ENCODE measurements around the gene APH1A.
"Not testable (repeated sequence)": the region's sequence is repeated elsewhere in the genome, so short reads cannot be mapped to it uniquely, and the experiment has no call there.

Gene APH1A

DNA sequence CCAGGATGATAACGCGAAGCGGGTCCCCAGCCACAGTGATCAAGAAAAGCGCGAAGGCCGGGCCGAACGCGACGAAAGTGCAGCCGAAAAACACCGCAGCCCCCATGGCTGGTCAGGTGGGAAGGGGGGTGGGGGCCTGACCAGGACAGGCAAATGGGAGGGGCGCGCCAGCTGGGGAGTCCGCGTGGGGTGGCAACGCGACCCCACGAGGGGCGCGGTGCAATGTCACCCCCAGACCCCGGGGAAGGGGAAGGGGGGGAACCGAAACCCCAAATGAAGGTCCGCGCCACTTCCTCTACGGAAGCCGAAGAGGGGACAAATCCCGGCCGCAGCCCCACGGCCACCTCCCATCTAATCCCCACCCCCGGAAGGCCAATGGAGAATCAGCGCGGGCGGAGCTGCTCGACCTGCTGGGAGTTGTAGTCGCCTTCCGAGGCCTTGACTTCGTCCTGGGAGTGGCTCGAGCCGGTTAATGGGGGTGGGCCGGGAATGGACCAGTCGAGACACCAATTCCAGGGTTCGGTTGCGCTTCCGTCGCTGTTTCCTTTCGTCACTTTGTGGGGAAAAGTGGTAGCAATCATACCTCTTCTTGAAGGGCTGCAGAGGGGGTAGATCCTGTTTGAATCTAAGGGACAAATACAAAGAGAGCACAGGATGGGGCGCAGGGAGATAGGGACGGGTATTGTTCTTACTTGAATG is at the start of gene APH1A:
APH1A (minus strand) TSS at position 312 of the 699 bp plus-strand sequence; CDS start at position 106, 206 bp downstream.
- peak; percentile 97 for DNase-seq (ENCODE audit: low read depth)

- not testable (repeated sequence) for DNase-seq (ENCODE audit: low read depth)
Observed at GRCh38 chr1:150314691-150315090, 45.9 kb upstream of the APH1A start.

DNA sequence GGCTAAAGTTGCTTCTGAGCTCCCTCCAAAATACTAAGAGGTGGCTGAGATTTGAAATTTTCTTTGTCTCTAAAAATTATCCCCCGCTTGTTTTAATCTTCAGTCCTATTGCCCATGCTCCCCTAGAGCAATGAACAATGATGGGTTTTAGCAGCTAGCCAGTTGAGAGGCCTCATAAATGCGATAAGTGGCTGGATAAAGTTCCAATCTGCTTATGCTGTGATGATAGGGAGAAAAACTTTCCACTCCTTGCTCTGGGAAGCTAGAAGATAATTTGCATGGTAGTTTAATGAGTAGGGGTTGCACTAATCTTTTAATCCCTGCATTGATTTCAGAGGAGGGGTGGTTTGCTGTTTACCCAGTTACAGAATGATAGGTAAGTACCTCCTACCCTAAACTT is 42.9 kb upstream of the APH1A start:
- no peak for DNase-seq (ENCODE audit: low read depth)

GRCh38 chr1:150309758-150310508 is 41.1 kb upstream of the APH1A start:
- DNase-seq (ENCODE audit: low read depth) = no peak

GRCh38 chr1:150308585-150308984 is 39.8 kb upstream of the APH1A start:
- DNase-seq (ENCODE audit: low read depth) = not testable (repeated sequence)

DNA sequence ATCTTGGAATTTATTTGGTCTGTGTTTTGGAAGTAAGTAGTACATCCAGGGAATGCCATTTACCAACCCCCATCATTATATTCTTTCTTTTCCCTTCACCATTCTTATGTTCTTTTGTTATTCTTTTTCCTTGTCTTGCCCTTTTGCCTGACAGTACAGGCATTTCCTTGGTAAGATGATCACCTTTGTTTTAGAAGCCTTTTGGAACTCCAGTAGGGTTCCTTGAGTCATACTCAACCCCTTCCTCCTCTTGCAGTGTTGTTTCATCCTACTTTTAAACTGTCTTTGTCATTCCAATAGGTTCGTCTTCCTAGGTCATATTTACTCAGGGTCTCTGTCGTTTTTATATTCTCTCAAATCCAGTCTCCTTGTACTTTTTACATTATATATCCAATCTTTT is 34.1 kb upstream of the APH1A start:
- no peak for DNase-seq (ENCODE audit: low read depth)

- DNase-seq (ENCODE audit: low read depth) = no peak
Observed at GRCh38 chr1:150302338-150302737, 33.5 kb upstream of the APH1A start.

DNA sequence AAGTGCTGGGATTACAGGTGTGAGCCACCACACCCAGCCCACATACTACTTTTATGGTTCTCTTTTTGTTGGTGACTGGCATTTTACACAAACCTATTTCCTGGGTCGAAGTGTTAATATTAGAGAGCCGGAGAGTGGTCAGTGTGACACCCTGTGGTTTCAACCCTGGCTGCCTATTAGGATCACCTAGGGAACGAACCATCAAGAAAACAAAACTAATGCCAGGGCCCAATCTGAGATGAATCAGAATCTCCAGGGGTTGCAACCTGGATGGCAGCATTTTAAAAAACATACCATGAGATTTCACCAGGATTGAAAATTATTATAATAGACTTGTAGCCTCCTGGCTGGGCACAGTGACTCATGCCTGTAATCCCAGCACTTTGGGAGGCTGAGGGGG is 30.9 kb upstream of the APH1A start:
- no peak for DNase-seq (ENCODE audit: low read depth)

DNA sequence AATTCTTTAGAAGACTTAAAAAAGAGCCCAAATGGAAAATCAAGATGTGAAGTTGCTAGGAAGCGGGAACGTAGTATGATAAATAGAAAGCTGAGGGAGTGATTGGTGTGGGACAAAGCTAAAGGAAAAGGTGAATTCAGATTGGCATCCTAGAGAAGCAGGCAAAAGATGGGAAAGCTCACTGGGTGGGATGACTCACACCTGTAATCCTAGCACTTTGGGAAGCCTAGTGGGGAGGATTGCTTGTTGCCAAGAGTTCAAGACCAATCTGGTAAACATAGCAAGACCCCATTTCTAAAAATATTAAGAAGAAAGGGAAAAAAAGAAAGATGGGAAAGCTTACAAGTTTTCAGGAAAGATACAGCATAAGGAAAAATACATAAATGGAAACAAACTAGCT is 26.7 kb upstream of the APH1A start:
- DNase-seq (ENCODE audit: low read depth) = no peak

GRCh38 chr1:150293433-150294253 is 24.8 kb upstream of the APH1A start, which contains the start of gene MRPS21:
MRPS21 (plus strand) TSS chr1:150293861; CDS start chr1:150294367, 506 bp downstream.
- peak; percentile 91 for DNase-seq (ENCODE audit: low read depth)

GRCh38 chr1:150288822-150289221 is 20.0 kb upstream of the APH1A start:
- DNase-seq (ENCODE audit: low read depth) = no peak

- DNase-seq (ENCODE audit: low read depth) = no peak
Observed at GRCh38 chr1:150288382-150288781, 19.6 kb upstream of the APH1A start.

- DNase-seq (ENCODE audit: low read depth) = no peak
Observed at GRCh38 chr1:150283260-150283659, 14.4 kb upstream of the APH1A start.

- DNase-seq (ENCODE audit: low read depth) = no peak
Observed at GRCh38 chr1:150282558-150282958, 13.7 kb upstream of the APH1A start.

DNA sequence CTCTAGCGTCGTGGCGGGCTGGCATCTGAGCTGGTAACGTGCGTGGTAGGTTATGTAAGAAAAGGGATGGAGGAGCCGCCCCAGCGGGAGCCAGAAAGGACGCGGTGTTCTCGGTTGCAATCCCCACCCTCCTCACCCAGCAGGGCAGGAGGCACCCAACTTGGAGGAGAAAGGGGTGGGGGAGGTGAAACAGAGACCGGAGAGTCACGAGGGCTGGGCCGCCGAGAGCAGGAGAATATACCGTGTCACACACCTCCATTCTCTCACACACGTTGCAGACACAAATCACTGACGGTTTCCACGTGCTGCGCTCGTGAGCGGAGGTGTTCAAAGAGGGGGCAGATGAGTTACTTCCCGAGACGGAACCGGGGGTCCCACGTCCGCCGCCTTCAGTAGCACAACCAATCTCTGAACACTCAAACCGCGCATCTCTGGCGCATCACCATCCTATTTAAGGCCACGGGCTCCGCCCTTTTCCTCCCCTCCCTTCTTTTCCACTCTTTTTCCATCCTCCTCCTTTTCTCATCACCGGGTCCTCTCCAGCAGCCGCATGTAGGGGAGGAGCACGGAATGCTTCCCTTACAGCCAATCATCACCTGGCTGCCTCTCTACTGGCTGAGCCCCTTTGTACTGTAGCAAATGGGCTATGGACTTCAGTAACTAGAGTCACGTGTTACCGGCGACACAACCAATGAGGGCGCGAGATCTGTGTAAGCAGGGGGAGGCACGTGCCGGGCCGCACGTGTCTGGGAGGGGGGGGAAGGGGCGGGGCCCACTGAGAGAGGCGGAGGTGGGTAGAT is 13.1 kb upstream of the APH1A start, which contains the start of gene CIART:
CIART (plus strand) TSS at position 797 of the 800 bp plus-strand sequence. CDS start 714 bp downstream, outside the sequence.
- DNase-seq (ENCODE audit: low read depth) = peak; percentile 100

DNA sequence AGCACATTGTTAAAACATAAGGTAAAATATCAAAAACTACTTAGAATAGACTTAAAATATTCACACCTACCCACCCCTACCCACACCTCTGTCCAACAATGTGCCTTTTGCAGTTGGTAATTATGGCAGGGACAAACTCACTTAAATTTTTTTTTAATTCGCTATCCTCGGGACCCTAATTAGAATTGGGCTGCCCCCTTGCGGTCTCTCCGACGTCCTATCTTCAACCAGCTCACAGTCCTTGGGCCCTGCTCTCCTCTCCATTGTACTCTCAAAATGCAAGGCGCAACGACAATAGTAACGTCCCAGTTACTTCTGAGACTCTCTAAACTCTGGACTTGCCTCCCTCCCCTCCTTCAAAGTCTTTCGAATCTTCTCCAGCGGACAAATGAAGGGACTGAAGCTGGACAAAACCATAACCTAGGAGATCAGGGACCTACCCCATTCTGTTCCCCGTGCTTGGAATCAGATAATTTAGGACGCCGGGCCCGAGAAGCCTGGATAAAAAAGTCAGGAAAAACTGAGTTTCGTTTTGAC is 12.5 kb upstream of the APH1A start:
- peak; percentile 64 for DNase-seq (ENCODE audit: low read depth)

DNA sequence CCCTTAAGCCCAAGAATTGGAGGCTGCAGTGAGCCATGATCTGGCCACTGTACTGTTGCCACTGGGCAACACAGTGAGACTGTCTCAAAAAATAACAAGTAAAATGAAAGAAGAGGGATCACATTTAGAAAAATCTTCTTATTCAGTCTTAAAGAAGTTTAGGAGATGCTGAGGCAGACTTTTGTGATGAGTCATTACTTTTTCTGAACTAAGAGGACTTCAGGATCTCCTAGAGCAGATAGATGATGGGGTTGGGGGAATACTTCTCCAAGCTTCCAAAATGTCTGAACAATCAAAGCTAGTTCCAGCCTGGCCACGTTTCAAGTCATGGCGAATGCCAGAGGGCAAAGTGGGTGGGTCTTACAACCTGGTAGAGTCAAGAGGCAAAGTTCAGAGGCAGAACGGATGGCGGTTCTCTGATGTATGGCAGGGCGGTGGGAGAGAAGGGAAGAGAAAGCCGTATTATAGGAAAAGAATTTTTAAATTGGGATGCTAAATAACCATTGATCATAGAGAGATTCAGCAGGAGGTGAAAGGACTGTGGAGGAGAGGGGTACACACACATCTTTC is 11.4 kb upstream of the APH1A start:
- DNase-seq (ENCODE audit: low read depth) = no peak

- DNase-seq (ENCODE audit: low read depth) = no peak
Observed at GRCh38 chr1:150273311-150273710, 4.5 kb upstream of the APH1A start.

DNA sequence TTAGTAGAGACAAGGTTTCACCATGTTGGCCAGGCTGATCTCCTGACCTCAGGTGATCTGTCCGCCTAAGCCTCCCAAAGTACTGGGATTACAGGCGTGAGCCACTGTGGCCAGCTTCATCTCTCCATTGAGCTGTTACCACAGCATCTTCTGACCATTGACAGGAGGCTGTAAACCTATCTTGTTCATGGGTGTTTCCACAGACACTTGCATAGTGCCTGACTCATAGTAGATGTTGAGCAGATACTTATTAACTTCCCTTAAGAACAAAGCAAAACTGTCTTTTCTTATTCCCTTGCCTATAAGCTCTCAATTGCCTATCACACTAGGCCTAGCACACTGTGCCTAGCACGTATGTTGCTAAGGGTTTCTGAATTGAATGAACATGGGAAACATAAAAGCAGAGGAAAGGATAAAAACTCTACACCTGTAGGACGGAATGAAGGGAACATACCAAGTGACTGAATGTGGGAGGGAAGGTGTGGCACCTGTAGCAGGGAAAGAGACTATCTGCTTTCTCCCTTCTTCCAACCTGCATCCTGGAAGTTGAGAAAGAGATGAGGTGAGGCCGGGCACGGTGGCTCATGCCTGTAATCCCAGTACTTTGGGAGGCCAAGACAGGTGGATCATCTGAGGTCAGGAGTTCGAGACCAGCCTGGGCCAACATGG is 2.6 kb upstream of the APH1A start:
- DNase-seq (ENCODE audit: low read depth) = no peak

GRCh38 chr1:150269451-150269850 is 635 bp upstream of the APH1A start:
- no peak for DNase-seq (ENCODE audit: low read depth)
